IMR-90 (cell line): ENCODE measurements around the gene C16orf74.

Source experiments
- BHLHE40 ChIP-seq: fragments of 150-350 bp; IDR thresholded peaks from 2 replicates; pipeline ENCODE4 v1.6.1; 2016; ENCODE audit warnings: mild to moderate bottlenecking, low read depth, low read length
- CHD1 ChIP-seq: IDR thresholded peaks from 2 replicates; pipeline ENCODE4 v1.6.1; 2012; ENCODE audit warnings: low read depth, low read length, improper control_type of control experiment
- FOS ChIP-seq: fragments of 150-350 bp; IDR thresholded peaks from 2 replicates; pipeline ENCODE4 v1.6.1; 2016; ENCODE audit warnings: low read depth, low read length
- MAFK ChIP-seq: IDR thresholded peaks from 2 replicates; pipeline ENCODE4 v1.6.1; 2012; ENCODE audit warnings: low read depth, low read length, improper control_type of control experiment
- MXI1 ChIP-seq: IDR thresholded peaks from 2 replicates; pipeline ENCODE4 v1.6.1; 2012; ENCODE audit warnings: low read depth, mild to moderate bottlenecking, low read length, moderate library complexity, borderline replicate concordance
- POLR2A ChIP-seq: IDR thresholded peaks from 2 replicates; pipeline ENCODE4 v1.6.1; 2012; ENCODE audit warnings: mild to moderate bottlenecking, low read depth, low read length
- RAD21 ChIP-seq: IDR thresholded peaks from 2 replicates; pipeline ENCODE4 v1.6.1; 2012; ENCODE audit warnings: low read length, improper control_type of control experiment
- RFX5 ChIP-seq: IDR thresholded peaks from 2 replicates; pipeline ENCODE4 v1.8.0; 2012; ENCODE audit warnings: low read depth, mild to moderate bottlenecking, low read length, moderate library complexity
- TF ChIP-seq, protein P1 (sequence below): conservative IDR thresholded peaks from 2 replicates; pipeline ENCODE4 v1.5.1; 2012; ENCODE audit warnings: mild to moderate bottlenecking, low read depth, low read length, improper control_type of control experiment
- TF ChIP-seq, protein P2 (sequence below): fragments of 150-350 bp; IDR thresholded peaks from 2 replicates; pipeline ENCODE4 v1.6.1; 2017; ENCODE audit warnings: mild to moderate bottlenecking, antibody characterized with exemption, low read length, low read depth

DNA sequence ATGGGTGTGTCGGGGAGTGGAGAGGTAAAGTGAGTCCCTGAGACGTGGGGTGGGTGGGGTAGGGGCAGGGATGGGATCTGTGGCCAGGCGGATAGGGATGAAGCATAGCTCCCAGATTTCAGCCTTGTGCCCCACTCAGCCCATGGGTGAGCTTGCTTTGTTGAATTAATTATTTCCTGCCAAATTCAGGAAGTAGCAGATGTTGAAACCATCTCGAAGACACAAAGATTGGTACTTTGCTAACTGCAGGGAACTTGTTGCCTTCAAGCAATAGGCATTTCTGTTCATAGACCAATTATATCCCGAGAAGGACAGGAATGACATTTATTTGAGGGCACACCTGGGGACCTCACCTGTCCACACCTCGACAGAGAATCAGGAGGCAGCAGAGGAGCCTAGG, 11.0 kb upstream of the C16orf74 start:
- TF ChIP-seq POLR2A (no peak), BHLHE40 (no peak), RFX5 (no peak), RAD21 (no peak), FOS (no peak), MAFK (no peak), CHD1 (no peak), MXI1 (no peak)
- TF ChIP-seq, protein P1, sequence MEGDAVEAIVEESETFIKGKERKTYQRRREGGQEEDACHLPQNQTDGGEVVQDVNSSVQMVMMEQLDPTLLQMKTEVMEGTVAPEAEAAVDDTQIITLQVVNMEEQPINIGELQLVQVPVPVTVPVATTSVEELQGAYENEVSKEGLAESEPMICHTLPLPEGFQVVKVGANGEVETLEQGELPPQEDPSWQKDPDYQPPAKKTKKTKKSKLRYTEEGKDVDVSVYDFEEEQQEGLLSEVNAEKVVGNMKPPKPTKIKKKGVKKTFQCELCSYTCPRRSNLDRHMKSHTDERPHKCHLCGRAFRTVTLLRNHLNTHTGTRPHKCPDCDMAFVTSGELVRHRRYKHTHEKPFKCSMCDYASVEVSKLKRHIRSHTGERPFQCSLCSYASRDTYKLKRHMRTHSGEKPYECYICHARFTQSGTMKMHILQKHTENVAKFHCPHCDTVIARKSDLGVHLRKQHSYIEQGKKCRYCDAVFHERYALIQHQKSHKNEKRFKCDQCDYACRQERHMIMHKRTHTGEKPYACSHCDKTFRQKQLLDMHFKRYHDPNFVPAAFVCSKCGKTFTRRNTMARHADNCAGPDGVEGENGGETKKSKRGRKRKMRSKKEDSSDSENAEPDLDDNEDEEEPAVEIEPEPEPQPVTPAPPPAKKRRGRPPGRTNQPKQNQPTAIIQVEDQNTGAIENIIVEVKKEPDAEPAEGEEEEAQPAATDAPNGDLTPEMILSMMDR = no peak
- TF ChIP-seq, protein P2, sequence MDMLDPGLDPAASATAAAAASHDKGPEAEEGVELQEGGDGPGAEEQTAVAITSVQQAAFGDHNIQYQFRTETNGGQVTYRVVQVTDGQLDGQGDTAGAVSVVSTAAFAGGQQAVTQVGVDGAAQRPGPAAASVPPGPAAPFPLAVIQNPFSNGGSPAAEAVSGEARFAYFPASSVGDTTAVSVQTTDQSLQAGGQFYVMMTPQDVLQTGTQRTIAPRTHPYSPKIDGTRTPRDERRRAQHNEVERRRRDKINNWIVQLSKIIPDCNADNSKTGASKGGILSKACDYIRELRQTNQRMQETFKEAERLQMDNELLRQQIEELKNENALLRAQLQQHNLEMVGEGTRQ = no peak
